ENCODE data around the gene GALNT16.

GALNT16 gene

GRCh38 chr14:69344171-69344570 is 84.2 kb downstream of the GALNT16 start:
- no peak for DNase-seq

- DNase-seq: no peak
These were observed 85.4 kb downstream of the GALNT16 start for GRCh38 chr14:69345402-69345801.

GRCh38 chr14:69346710-69347109 is 86.8 kb downstream of the GALNT16 start:
- no peak for DNase-seq

GRCh38 chr14:69349091-69349777 is 89.3 kb downstream of the GALNT16 start:
- DNase-seq: no peak

- no peak for DNase-seq
These were observed 90.9 kb downstream of the GALNT16 start for GRCh38 chr14:69350892-69351291.

- DNase-seq: no peak
These were observed 91.4 kb downstream of the GALNT16 start for GRCh38 chr14:69351385-69351784.

- DNase-seq: no peak
These were observed 92.0 kb downstream of the GALNT16 start for GRCh38 chr14:69351911-69352310.

- no peak for DNase-seq
These were observed 93.2 kb downstream of the GALNT16 start for GRCh38 chr14:69353168-69353567.

- DNase-seq: no peak
These were observed 94.6 kb downstream of the GALNT16 start for GRCh38 chr14:69354383-69355153.

GRCh38 chr14:69355154-69355597 is 95.2 kb downstream of the GALNT16 start:
- DNase-seq: no peak

- DNase-seq: no peak
These were observed 95.8 kb downstream of the GALNT16 start for GRCh38 chr14:69355607-69356281.

GRCh38 chr14:69356903-69357543 is 97.1 kb downstream of the GALNT16 start:
- no peak for DNase-seq

- no peak for DNase-seq
These were observed 97.7 kb downstream of the GALNT16 start for GRCh38 chr14:69357544-69358200.

- no peak for DNase-seq
These were observed 98.4 kb downstream of the GALNT16 start for GRCh38 chr14:69358233-69358963.

- no peak for DNase-seq
These were observed 99.0 kb downstream of the GALNT16 start for GRCh38 chr14:69358966-69359365.

GRCh38 chr14:69360438-69361108 is 100.6 kb downstream of the GALNT16 start:
- DNase-seq: no peak

GRCh38 chr14:69363055-69363454 is 103.1 kb downstream of the GALNT16 start:
- DNase-seq: no peak

- DNase-seq: no peak
These were observed 104.0 kb downstream of the GALNT16 start for GRCh38 chr14:69363964-69364363.

GRCh38 chr14:69364378-69364777 is 104.4 kb downstream of the GALNT16 start:
- DNase-seq: no peak

GRCh38 chr14:69366069-69366468 is 106.1 kb downstream of the GALNT16 start:
- DNase-seq: no peak

GRCh38 chr14:69366761-69367160 is 106.8 kb downstream of the GALNT16 start:
- no peak for DNase-seq

Measured in NCI-H1930 (cell line).